HG03571 (cell line): ENCODE results near the gene SRP68.

ENCODE experiments used
- ATAC-seq: cut with Tn5 transposase; IDR thresholded peaks from one replicate; pipeline ENCODE4 v1.9.1; 2021; ENCODE audit not compliant: unreplicated experiment

Gene SRP68

GRCh38 chr17:76000755-76001521, 71.4 kb downstream of the SRP68 start, which contains the start of gene CDK3:
TSS of gene CDK3 (plus strand) at chr17:76000855. CDS start at chr17:76001426, 571 bp downstream.
- no peak for ATAC-seq

GRCh38 chr17:76000016-76000754, 72.1 kb downstream of the SRP68 start:
- ATAC-seq, result no peak

GRCh38 chr17:75998327-75998795, 74.0 kb downstream of the SRP68 start:
- ATAC-seq, result no peak

- ATAC-seq, result no peak
Measured at GRCh38 chr17:75996665-75997590, 75.4 kb downstream of the SRP68 start.

- ATAC-seq, result no peak
Measured at GRCh38 chr17:75995385-75995925, 76.9 kb downstream of the SRP68 start.

- no peak for ATAC-seq
Measured at GRCh38 chr17:75994802-75995370, 77.4 kb downstream of the SRP68 start.

- no peak for ATAC-seq
Measured at GRCh38 chr17:75991396-75991795, 80.9 kb downstream of the SRP68 start.
